GM15510 (cell line): Measurements from ENCODE around the gene PDE1A.

Source experiments
- POLR2A ChIP-seq: IDR thresholded peaks from 3 replicates; pipeline ENCODE4 v1.6.1; 2011; ENCODE audit warnings: borderline replicate concordance; ENCODE audit not compliant: insufficient read length; ENCODE audit errors: extremely low read depth

The PDE1A gene

GRCh38 chr2:182351427-182351826, 75.4 kb downstream of the PDE1A start:
- TF ChIP-seq POLR2A: no peak

GRCh38 chr2:182349268-182349667, 77.6 kb downstream of the PDE1A start:
- TF ChIP-seq POLR2A: no peak

- TF ChIP-seq POLR2A: no peak
Observed at GRCh38 chr2:182345384-182345783, 81.5 kb downstream of the PDE1A start.

GRCh38 chr2:182330451-182331305, 96.2 kb downstream of the PDE1A start:
- no peak for TF ChIP-seq POLR2A

GRCh38 chr2:182324665-182325064, 102.2 kb downstream of the PDE1A start:
- TF ChIP-seq POLR2A: no peak

- no peak for TF ChIP-seq POLR2A
Observed at GRCh38 chr2:182321096-182321495, 105.7 kb downstream of the PDE1A start.

GRCh38 chr2:182319556-182320505, 107.0 kb downstream of the PDE1A start:
- TF ChIP-seq POLR2A: no peak

- no peak for TF ChIP-seq POLR2A
Observed at GRCh38 chr2:182318466-182319220, 108.2 kb downstream of the PDE1A start.

- TF ChIP-seq POLR2A: no peak
Observed at GRCh38 chr2:182316950-182317349, 109.9 kb downstream of the PDE1A start.

- no peak for TF ChIP-seq POLR2A
Observed at GRCh38 chr2:182302972-182303371, 123.9 kb downstream of the PDE1A start.

GRCh38 chr2:182302174-182302573, 124.7 kb downstream of the PDE1A start:
- TF ChIP-seq POLR2A: no peak

- no peak for TF ChIP-seq POLR2A
Observed at GRCh38 chr2:182301093-182301492, 125.7 kb downstream of the PDE1A start.

GRCh38 chr2:182300608-182301007, 126.2 kb downstream of the PDE1A start:
- TF ChIP-seq POLR2A: no peak

GRCh38 chr2:182299632-182300031, 127.2 kb downstream of the PDE1A start:
- no peak for TF ChIP-seq POLR2A

GRCh38 chr2:182298456-182298855, 128.4 kb downstream of the PDE1A start:
- no peak for TF ChIP-seq POLR2A
